ENCODE measurements around the gene ATP5MC2.

GRCh38 chr12:53706080-53706479 is 30.2 kb upstream of the ATP5MC2 start:
- TF ChIP-seq EZH2phosphoT487 (conservative IDR thresholded peaks at IDR 0.05; ENCODE audit: low read length): no peak
- TF ChIP-seq CTCF (IDR thresholded peaks at IDR 0.05; ENCODE audit: insufficient read depth, low read length, poor library complexity, severe bottlenecking): no peak

Measured in SU-DHL-6 (cell line).